ENCODE data around the gene ITIH5.

ITIH5 gene

GRCh38 chr10:7577579-7577978 lies 89.2 kb downstream of the ITIH5 start:
- TF ChIP-seq CTCF (IDR thresholded peaks at IDR 0.05) (no peak), ZFX (IDR thresholded peaks at IDR 0.05; ENCODE audit: borderline replicate concordance) (no peak)

GRCh38 chr10:7577176-7577575 lies 89.6 kb downstream of the ITIH5 start:
- TF ChIP-seq CTCF (IDR thresholded peaks at IDR 0.05) (no peak), ZFX (IDR thresholded peaks at IDR 0.05; ENCODE audit: borderline replicate concordance) (no peak)

More at GRCh38 chr10:7577579-7577978, 89.2 kb downstream of the ITIH5 start:
- no peak overlapping the region for H3K27ac ChIP-seq

GRCh38 chr10:7576340-7576739 lies 90.4 kb downstream of the ITIH5 start:
- TF ChIP-seq CTCF (IDR thresholded peaks at IDR 0.05) (no peak), ZFX (IDR thresholded peaks at IDR 0.05; ENCODE audit: borderline replicate concordance) (no peak)
- H3K27ac ChIP-seq = no peak overlapping the region

More at GRCh38 chr10:7577176-7577575, 89.6 kb downstream of the ITIH5 start:
- H3K27ac ChIP-seq = no peak overlapping the region

- no peak overlapping the region for H3K27ac ChIP-seq
- TF ChIP-seq CTCF (IDR thresholded peaks at IDR 0.05) (no peak), ZFX (IDR thresholded peaks at IDR 0.05; ENCODE audit: borderline replicate concordance) (no peak)
Measured at GRCh38 chr10:7572391-7572790, 94.4 kb downstream of the ITIH5 start.

- H3K27ac ChIP-seq = no peak overlapping the region
- TF ChIP-seq CTCF (IDR thresholded peaks at IDR 0.05) = no peak
- TF ChIP-seq ZFX (IDR thresholded peaks at IDR 0.05; ENCODE audit: borderline replicate concordance) = no peak
Measured at GRCh38 chr10:7571981-7572380, 94.8 kb downstream of the ITIH5 start.

- H3K27ac ChIP-seq = no peak overlapping the region
- no peak for TF ChIP-seq ZFX (IDR thresholded peaks at IDR 0.05; ENCODE audit: borderline replicate concordance)
- TF ChIP-seq CTCF (IDR thresholded peaks at IDR 0.05) = no peak
Measured at GRCh38 chr10:7567911-7568620, 98.7 kb downstream of the ITIH5 start.

GRCh38 chr10:7566891-7567290 lies 99.9 kb downstream of the ITIH5 start:
- TF ChIP-seq CTCF (IDR thresholded peaks at IDR 0.05) (no peak), ZFX (IDR thresholded peaks at IDR 0.05; ENCODE audit: borderline replicate concordance) (no peak)

More at GRCh38 chr10:7566891-7567290, 99.9 kb downstream of the ITIH5 start:
- H3K27ac ChIP-seq = no peak overlapping the region

Data from 22Rv1 (cell line).